Transverse colon (tissue), 3 donors: Measurements from ENCODE around the gene PPP1R3A.

Experiments
- CTCF ChIP-seq, 5 experiments: fragments of 200-600 bp in 3 of 5; fragments of 450-650 bp in 2 of 5; sonication (generic) in 3 of 5; IDR thresholded peaks; 1 replicate in 2 of 5; 2 replicates in 3 of 5; pipeline ENCODE4 v1.5.1; 2016 to 2017; ENCODE audit warnings: antibody characterized with exemption in 5 of 5, inconsistent platforms in 3 of 5, mild to moderate bottlenecking in 2 of 5, moderate library complexity in 1 of 5
- POLR2A ChIP-seq: fragments of 450-650 bp; IDR thresholded peaks from one replicate; pipeline ENCODE4 v1.6.1; 2016; ENCODE audit warnings: antibody characterized with exemption, mild to moderate bottlenecking, moderate library complexity

- TF ChIP-seq CTCF (IDR thresholded peaks at IDR 0.05) (no peak), POLR2A (no peak)
These were observed 26.5 kb upstream of the PPP1R3A start for GRCh38 chr7:113945018-113945938.
